ENCODE data around the gene DLST.

- TF ChIP-seq CTCF (IDR thresholded peaks at IDR 0.05) (no peak), POLR2A (IDR thresholded peaks at IDR 0.05) (no peak)
Observed at GRCh38 chr14:74840603-74841030, 41.1 kb upstream of the DLST start.

All from adrenal gland (tissue), 5 donors.